Measurements from ENCODE around the gene SERPINB2. TPM values are rescaled to one million over a fixed set of nuclear protein-coding genes. Genes with fewer than 3 reads are reported as not detected.

The SERPINB2 gene
- total RNA-seq, 3 donors from 2014 or later = not detected

GRCh38 chr18:63894106-63894772 lies 6.7 kb downstream of the SERPINB2 start:
- no peak for TF ChIP-seq CTCF (IDR thresholded peaks at IDR 0.05)
- H3K9me3 ChIP-seq = no peaks in the 10 kb centered on the region
- intact Hi-C loops (cut with DNase I, micrococcal nuclease) = no loop called here
- H3K36me3 ChIP-seq (ENCODE audit: low read depth) = no peaks in the 10 kb centered on the region
- no peaks in the 10 kb centered on the region for H3K4me1 ChIP-seq (ENCODE audit: low read depth)
- DNase-seq (no peak), ATAC-seq (no peak)
- H3K4me3 ChIP-seq = no peak overlapping the region

GRCh38 chr18:63895190-63895589 lies 7.7 kb downstream of the SERPINB2 start:
- Histone ChIP-seq H3K9me3 (no peaks in the 10 kb centered on the region), H3K4me3 (no peak overlapping the region), H3K4me1 (ENCODE audit: low read depth) (no peaks in the 10 kb centered on the region), H3K36me3 (ENCODE audit: low read depth) (no peaks in the 10 kb centered on the region)
- TF ChIP-seq CTCF (IDR thresholded peaks at IDR 0.05) = no peak
- DNase-seq (no peak), ATAC-seq (no peak)
- intact Hi-C loops (cut with DNase I, micrococcal nuclease) = no loop called here

GRCh38 chr18:63897072-63897471 lies 9.6 kb downstream of the SERPINB2 start:
- Histone ChIP-seq H3K4me3 (no peak overlapping the region), H3K9me3 (no peaks in the 10 kb centered on the region), H3K4me1 (ENCODE audit: low read depth) (no peaks in the 10 kb centered on the region), H3K36me3 (ENCODE audit: low read depth) (no peaks in the 10 kb centered on the region)
- intact Hi-C loops (cut with DNase I, micrococcal nuclease) = no loop called here
- ATAC-seq (no peak), DNase-seq (no peak)
- no peak for TF ChIP-seq CTCF (IDR thresholded peaks at IDR 0.05)

- H3K36me3 ChIP-seq (ENCODE audit: low read depth) = no peaks in the 10 kb centered on the region
- no peak overlapping the region for H3K4me3 ChIP-seq
- no peaks in the 10 kb centered on the region for H3K9me3 ChIP-seq
- ATAC-seq (no peak), DNase-seq (no peak)
- H3K4me1 ChIP-seq (ENCODE audit: low read depth) = no peaks in the 10 kb centered on the region
- intact Hi-C loops (cut with DNase I, micrococcal nuclease) = no loop called here
- TF ChIP-seq CTCF (IDR thresholded peaks at IDR 0.05) = no peak
Observed at GRCh38 chr18:63899206-63899605, 11.7 kb downstream of the SERPINB2 start.

GRCh38 chr18:63903851-63904570 lies 16.5 kb downstream of the SERPINB2 start:
- no peaks in the 10 kb centered on the region for H3K4me1 ChIP-seq (ENCODE audit: low read depth)
- DNase-seq (no peak), ATAC-seq (no peak)
- no peaks in the 10 kb centered on the region for H3K36me3 ChIP-seq (ENCODE audit: low read depth)
- H3K9me3 ChIP-seq = no peaks in the 10 kb centered on the region
- no peak overlapping the region for H3K4me3 ChIP-seq
- intact Hi-C loops (cut with DNase I, micrococcal nuclease) = no loop called here
- no peak for TF ChIP-seq CTCF (IDR thresholded peaks at IDR 0.05)
